ENCODE data around the gene RIMS3. TPM values are rescaled to one million over a fixed set of nuclear protein-coding genes. Genes with fewer than 3 reads are reported as not detected.

Gene RIMS3
- total RNA-seq, 1 experiment from 2014 or later = 2.9 TPM

- intact Hi-C loops (cut with micrococcal nuclease) = no loop called here
- Histone ChIP-seq H3K4me2 (ENCODE audit: low read length) (no peak overlapping the region), H3K27ac (ENCODE audit: low read length) (no peak overlapping the region), H3K4me3 (ENCODE audit: low read length) (no peak overlapping the region), H3K36me3 (ENCODE audit: low read depth, low read length) (no peaks in the 10 kb centered on the region), H3K27me3 (ENCODE audit: low read length) (no peaks in the 10 kb centered on the region), H3K9me3 (ENCODE audit: low read length) (no peaks in the 10 kb centered on the region), H3K9ac (ENCODE audit: low read length) (no peak overlapping the region), H3K9me2 (replicated peaks; ENCODE audit: low read length) (no peaks in the 10 kb centered on the region), H3F3A (ENCODE audit: low read length, unreplicated experiment) (no peaks in the 10 kb centered on the region), H4K20me1 (ENCODE audit: low read length) (no peaks in the 10 kb centered on the region), H2AFZ (ENCODE audit: low read length) (no peak overlapping the region), H3K4me1 (ENCODE audit: insufficient read depth, low read length) (no peaks in the 10 kb centered on the region), H3K79me2 (ENCODE audit: low read length) (no peaks in the 10 kb centered on the region)
- CTCF ChIA-PET = no interaction called here
- no peak for ATAC-seq
- no TSS peak for BruUV-seq (replicated peaks)
- POLR2A ChIA-PET (ENCODE audit: unreplicated experiment) = no interaction called here
- TF ChIP-seq, protein P1, sequence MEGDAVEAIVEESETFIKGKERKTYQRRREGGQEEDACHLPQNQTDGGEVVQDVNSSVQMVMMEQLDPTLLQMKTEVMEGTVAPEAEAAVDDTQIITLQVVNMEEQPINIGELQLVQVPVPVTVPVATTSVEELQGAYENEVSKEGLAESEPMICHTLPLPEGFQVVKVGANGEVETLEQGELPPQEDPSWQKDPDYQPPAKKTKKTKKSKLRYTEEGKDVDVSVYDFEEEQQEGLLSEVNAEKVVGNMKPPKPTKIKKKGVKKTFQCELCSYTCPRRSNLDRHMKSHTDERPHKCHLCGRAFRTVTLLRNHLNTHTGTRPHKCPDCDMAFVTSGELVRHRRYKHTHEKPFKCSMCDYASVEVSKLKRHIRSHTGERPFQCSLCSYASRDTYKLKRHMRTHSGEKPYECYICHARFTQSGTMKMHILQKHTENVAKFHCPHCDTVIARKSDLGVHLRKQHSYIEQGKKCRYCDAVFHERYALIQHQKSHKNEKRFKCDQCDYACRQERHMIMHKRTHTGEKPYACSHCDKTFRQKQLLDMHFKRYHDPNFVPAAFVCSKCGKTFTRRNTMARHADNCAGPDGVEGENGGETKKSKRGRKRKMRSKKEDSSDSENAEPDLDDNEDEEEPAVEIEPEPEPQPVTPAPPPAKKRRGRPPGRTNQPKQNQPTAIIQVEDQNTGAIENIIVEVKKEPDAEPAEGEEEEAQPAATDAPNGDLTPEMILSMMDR (conservative IDR thresholded peaks at IDR 0.05; ENCODE audit: low read depth, low read length) = no peak
- TF ChIP-seq EZH2phosphoT487 (IDR thresholded peaks at IDR 0.05; ENCODE audit: borderline replicate concordance, low read length) (no peak), EZH2 (IDR thresholded peaks at IDR 0.05; ENCODE audit: low read length, unreplicated experiment) (no peak)
- DNase-seq = no peak
Observed at GRCh38 chr1:40659649-40659947, 5.9 kb downstream of the RIMS3 start.

GRCh38 chr1:40658751-40659648 lies 6.5 kb downstream of the RIMS3 start:
- ChIA-PET POLR2A (ENCODE audit: unreplicated experiment) (no interaction called here), CTCF (no interaction called here)
- Histone ChIP-seq H3F3A (ENCODE audit: low read length, unreplicated experiment) (no peaks in the 10 kb centered on the region), H2AFZ (ENCODE audit: low read length) (no peak overlapping the region), H3K9ac (ENCODE audit: low read length) (no peak overlapping the region), H3K4me2 (ENCODE audit: low read length) (no peak overlapping the region), H3K4me3 (ENCODE audit: low read length) (no peak overlapping the region), H3K27me3 (ENCODE audit: low read length) (no peaks in the 10 kb centered on the region), H3K79me2 (ENCODE audit: low read length) (no peaks in the 10 kb centered on the region), H3K27ac (ENCODE audit: low read length) (no peak overlapping the region), H4K20me1 (ENCODE audit: low read length) (no peaks in the 10 kb centered on the region), H3K4me1 (ENCODE audit: insufficient read depth, low read length) (no peaks in the 10 kb centered on the region), H3K9me2 (replicated peaks; ENCODE audit: low read length) (no peaks in the 10 kb centered on the region), H3K36me3 (ENCODE audit: low read depth, low read length) (no peaks in the 10 kb centered on the region), H3K9me3 (ENCODE audit: low read length) (no peaks in the 10 kb centered on the region)
- DNase-seq (no peak), ATAC-seq (no peak)
- TF ChIP-seq EZH2phosphoT487 (IDR thresholded peaks at IDR 0.05; ENCODE audit: borderline replicate concordance, low read length) (no peak), EZH2 (IDR thresholded peaks at IDR 0.05; ENCODE audit: low read length, unreplicated experiment) (no peak)
- TF ChIP-seq, protein P1 (conservative IDR thresholded peaks at IDR 0.05; ENCODE audit: low read depth, low read length) = no peak
- intact Hi-C loops (cut with micrococcal nuclease) = no loop called here
- no TSS peak for BruUV-seq (replicated peaks)

GRCh38 chr1:40657046-40657445 lies 8.4 kb downstream of the RIMS3 start:
- BruUV-seq (replicated peaks) = no TSS peak
- DNase-seq = no peak
- no peak overlapping the region for H3K4me3 ChIP-seq (ENCODE audit: low read length)
- POLR2A ChIA-PET (ENCODE audit: unreplicated experiment) = no interaction called here
- H3K36me3 ChIP-seq (ENCODE audit: low read depth, low read length) = no peaks in the 10 kb centered on the region
- no peaks in the 10 kb centered on the region for H3K27me3 ChIP-seq (ENCODE audit: low read length)
- H3K9me3 ChIP-seq (ENCODE audit: low read length) = no peaks in the 10 kb centered on the region
- no peak overlapping the region for H3K4me2 ChIP-seq (ENCODE audit: low read length)
- H3K4me1 ChIP-seq (ENCODE audit: insufficient read depth, low read length) = no peaks in the 10 kb centered on the region
- no peaks in the 10 kb centered on the region for H3F3A ChIP-seq (ENCODE audit: low read length, unreplicated experiment)
- H3K27ac ChIP-seq (ENCODE audit: low read length) = no peak overlapping the region
- intact Hi-C loops (cut with micrococcal nuclease) = no loop called here
- TF ChIP-seq EZH2phosphoT487 (IDR thresholded peaks at IDR 0.05; ENCODE audit: borderline replicate concordance, low read length) = no peak
- TF ChIP-seq EZH2 (IDR thresholded peaks at IDR 0.05; ENCODE audit: low read length, unreplicated experiment) = no peak
- TF ChIP-seq, protein P1 (conservative IDR thresholded peaks at IDR 0.05; ENCODE audit: low read depth, low read length) = no peak
- CTCF ChIA-PET = no interaction called here
- no peak for ATAC-seq
- H4K20me1 ChIP-seq (ENCODE audit: low read length) = no peaks in the 10 kb centered on the region
- no peak overlapping the region for H2AFZ ChIP-seq (ENCODE audit: low read length)
- no peaks in the 10 kb centered on the region for H3K79me2 ChIP-seq (ENCODE audit: low read length)
- no peak overlapping the region for H3K9ac ChIP-seq (ENCODE audit: low read length)
- no peaks in the 10 kb centered on the region for H3K9me2 ChIP-seq (replicated peaks; ENCODE audit: low read length)
